PC-3 (cell line): ENCODE data around the gene SH3RF1. TPM values are rescaled to one million over a fixed set of nuclear protein-coding genes. Genes with fewer than 3 reads are reported as not detected.

ENCODE experiments used
- ATAC-seq: fragments of 200-7000 bp; cut with Tn5 transposase; 2 replicates; pipeline ENCODE4 v1.9.1; 2020; ENCODE audit warnings: mild to moderate bottlenecking, moderate library complexity
- BruUV-seq: library from RNA; stranded (reverse); fragments of 400-500 nt; replicated peaks from 2 replicates; lab custom pipeline; 2021; lab: Mats Ljungman, UMichigan
- CTCF ChIA-PET: fragments of 300-600 bp; sonication (Branson Sonifier 250); formaldehyde crosslinking; loops from one replicate; lab custom pipeline; 2022; ENCODE audit warnings: antibody characterized with exemption; lab: Charles Lee
- POLR2A ChIA-PET: fragments of 300-600 bp; sonication (Branson Sonifier 250); formaldehyde crosslinking; loops from one replicate; lab custom pipeline; 2022; ENCODE audit warnings: antibody characterized with exemption; ENCODE audit not compliant: unreplicated experiment; lab: Charles Lee
- DNase-seq: peaks from one replicate; pipeline ENCODE4 v3.0.0-alpha.2; 2015
- H2AFZ ChIP-seq: fragments of 300-600 bp; sonication (generic); 2 replicates; pipeline ENCODE4 v1.6.0; 2016; ENCODE audit warnings: antibody characterized with exemption, low read length
- H3F3A ChIP-seq: fragments of 300-600 bp; sonication (generic); one replicate; pipeline ENCODE4 v1.6.0; 2017; ENCODE audit warnings: antibody characterized with exemption, low read length, control low read depth, mild to moderate bottlenecking; ENCODE audit not compliant: unreplicated experiment
- H3K27ac ChIP-seq: fragments of 300-600 bp; sonication (generic); 2 replicates; pipeline ENCODE4 v1.5.1; 2016; ENCODE audit warnings: mild to moderate bottlenecking, low read length
- H3K27me3 ChIP-seq: fragments of 300-600 bp; sonication (generic); 2 replicates; pipeline ENCODE4 v1.6.1; 2016; ENCODE audit warnings: low read length, mixed read lengths
- H3K36me3 ChIP-seq: fragments of 300-600 bp; sonication (generic); 2 replicates; pipeline ENCODE4 v1.6.1; 2016; ENCODE audit warnings: low read depth, mixed run types, low read length, mixed read lengths
- H3K4me1 ChIP-seq: fragments of 300-600 bp; sonication (generic); 2 replicates; pipeline ENCODE4 v1.5.1; 2016; ENCODE audit warnings: low read length; ENCODE audit not compliant: insufficient read depth
- H3K4me2 ChIP-seq: fragments of 300-600 bp; sonication (generic); 2 replicates; pipeline ENCODE4 v1.6.0; 2016; ENCODE audit warnings: low read length
- H3K4me3 ChIP-seq: fragments of 300-600 bp; sonication (generic); 2 replicates; pipeline ENCODE4 v1.5.1; 2016; ENCODE audit warnings: mild to moderate bottlenecking, low read length, mixed read lengths
- H3K79me2 ChIP-seq: fragments of 300-600 bp; sonication (generic); 2 replicates; pipeline ENCODE4 v1.6.1; 2017; ENCODE audit warnings: low read length, mixed read lengths
- H3K9ac ChIP-seq: fragments of 300-600 bp; sonication (generic); 2 replicates; pipeline ENCODE4 v1.6.0; 2016; ENCODE audit warnings: mild to moderate bottlenecking, low read length
- H3K9me2 ChIP-seq: fragments of 300-600 bp; sonication (generic); replicated peaks from 2 replicates; pipeline ENCODE4 v1.6.1; 2016; ENCODE audit warnings: mixed run types, low read length, mixed read lengths
- H3K9me3 ChIP-seq: fragments of 300-600 bp; sonication (generic); 2 replicates; pipeline ENCODE4 v1.6.1; 2016; ENCODE audit warnings: low read length, mixed read lengths
- H4K20me1 ChIP-seq: fragments of 300-600 bp; sonication (generic); 2 replicates; pipeline ENCODE4 v1.6.1; 2016; ENCODE audit warnings: low read length, mixed read lengths
- EZH2 ChIP-seq: fragments of 300-600 bp; sonication (generic); IDR thresholded peaks from one replicate; pipeline ENCODE4 v1.6.1; 2017; ENCODE audit warnings: antibody characterized with exemption, mild to moderate bottlenecking, low read length; ENCODE audit not compliant: unreplicated experiment
- EZH2phosphoT487 ChIP-seq: fragments of 300-600 bp; sonication (generic); IDR thresholded peaks from 2 replicates; pipeline ENCODE4 v1.6.1; 2018; ENCODE audit warnings: mild to moderate bottlenecking, antibody characterized with exemption, low read length, borderline replicate concordance
- intact Hi-C: fragments of 100-400 bp; cut with micrococcal nuclease; formaldehyde crosslinking; loops from 2 replicates; pipeline ENCODE4 v1.9.0; 2023
- total RNA-seq: library from RNA; depleted of rRNA; stranded (reverse); fragments of >200 nt; gene quantifications from 2 replicates; pipeline ENCODE4 v1.2.3, GENCODE V29; 2014
- TF ChIP-seq, protein P1 (sequence below): fragments of 300-600 bp; sonication (generic); conservative IDR thresholded peaks from 2 replicates; pipeline ENCODE4 v1.5.1; 2017; ENCODE audit warnings: antibody characterized with exemption, low read depth, mild to moderate bottlenecking, low read length

Gene SH3RF1
- total RNA-seq, 1 experiment from 2014 or later = 21.0 TPM

DNA sequence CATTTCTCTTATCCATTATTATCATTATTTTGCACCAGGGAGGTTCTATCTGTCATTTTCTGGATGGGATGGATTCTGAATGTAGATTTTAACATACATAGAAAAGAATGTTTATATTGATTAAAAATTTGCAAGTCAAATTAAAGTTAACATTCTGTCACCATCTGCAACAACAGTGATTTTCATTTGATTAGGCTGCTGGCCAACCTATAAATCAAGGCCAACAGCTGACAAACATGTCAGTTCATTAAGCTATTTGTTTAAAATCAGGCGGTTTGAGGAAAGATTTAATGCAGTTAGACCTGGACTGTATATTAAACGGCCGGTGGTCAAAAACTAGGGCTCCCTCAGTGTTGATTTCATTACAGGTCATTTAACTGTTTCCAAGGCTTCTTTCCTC, 151.2 kb downstream of the SH3RF1 start:
- H3K27ac ChIP-seq = no peak overlapping the region
- no peak for ATAC-seq
- no peak overlapping the region for H3K4me3 ChIP-seq
- ChIA-PET CTCF (no interaction called here), POLR2A (no interaction called here)
- BruUV-seq = no TSS peak
- H3K9me2 ChIP-seq = no peaks in the 10 kb centered on the region
- no peak for TF ChIP-seq EZH2phosphoT487
- TF ChIP-seq, protein P1, sequence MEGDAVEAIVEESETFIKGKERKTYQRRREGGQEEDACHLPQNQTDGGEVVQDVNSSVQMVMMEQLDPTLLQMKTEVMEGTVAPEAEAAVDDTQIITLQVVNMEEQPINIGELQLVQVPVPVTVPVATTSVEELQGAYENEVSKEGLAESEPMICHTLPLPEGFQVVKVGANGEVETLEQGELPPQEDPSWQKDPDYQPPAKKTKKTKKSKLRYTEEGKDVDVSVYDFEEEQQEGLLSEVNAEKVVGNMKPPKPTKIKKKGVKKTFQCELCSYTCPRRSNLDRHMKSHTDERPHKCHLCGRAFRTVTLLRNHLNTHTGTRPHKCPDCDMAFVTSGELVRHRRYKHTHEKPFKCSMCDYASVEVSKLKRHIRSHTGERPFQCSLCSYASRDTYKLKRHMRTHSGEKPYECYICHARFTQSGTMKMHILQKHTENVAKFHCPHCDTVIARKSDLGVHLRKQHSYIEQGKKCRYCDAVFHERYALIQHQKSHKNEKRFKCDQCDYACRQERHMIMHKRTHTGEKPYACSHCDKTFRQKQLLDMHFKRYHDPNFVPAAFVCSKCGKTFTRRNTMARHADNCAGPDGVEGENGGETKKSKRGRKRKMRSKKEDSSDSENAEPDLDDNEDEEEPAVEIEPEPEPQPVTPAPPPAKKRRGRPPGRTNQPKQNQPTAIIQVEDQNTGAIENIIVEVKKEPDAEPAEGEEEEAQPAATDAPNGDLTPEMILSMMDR = no peak
- no peak for TF ChIP-seq EZH2
- no peaks in the 10 kb centered on the region for H3K9me3 ChIP-seq
- no peaks in the 10 kb centered on the region for H4K20me1 ChIP-seq
- no peak for DNase-seq
- intact Hi-C loops = loop anchor here (5.0 to 10.0 kb wide), 4 partner anchors 37 to 365 kb away; partner anchors contain the start of gene CBR4
- H3K79me2 ChIP-seq = peaks cover 3% of the 10 kb centered on the region; the same call in 1 of the 2 replicates
- H3K27me3 ChIP-seq = no peaks in the 10 kb centered on the region
- H2AFZ ChIP-seq = no peak overlapping the region
- H3K4me1 ChIP-seq = peaks cover 30% of the 10 kb centered on the region
- H3K4me2 ChIP-seq = no peak overlapping the region
- peaks cover 46% of the 10 kb centered on the region for H3K36me3 ChIP-seq
- peaks cover 7% of the 10 kb centered on the region for H3F3A ChIP-seq
- H3K9ac ChIP-seq = no peak overlapping the region

DNA sequence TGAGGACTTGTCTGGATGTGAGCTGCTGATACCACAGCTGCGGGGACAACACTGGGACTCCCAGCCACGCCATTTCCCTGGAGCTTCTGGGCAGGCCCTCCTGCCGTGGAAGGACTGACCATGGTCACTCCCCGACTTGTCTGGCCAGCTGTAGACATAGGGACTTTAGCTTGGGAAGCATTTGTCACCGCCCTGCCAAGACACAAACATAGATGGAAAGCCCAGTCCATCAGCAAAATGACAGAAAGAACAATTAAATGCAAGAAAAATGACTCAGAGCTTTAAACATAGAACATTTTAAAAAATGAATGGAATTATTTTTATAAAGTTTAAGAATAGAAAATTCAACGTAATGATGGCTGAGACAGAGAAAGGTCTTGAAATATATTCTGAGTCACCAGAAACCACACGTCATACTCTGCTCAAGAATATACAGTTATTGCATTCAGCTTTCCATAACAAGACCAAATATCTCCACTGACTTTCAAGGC, 153.1 kb downstream of the SH3RF1 start:
- no peaks in the 10 kb centered on the region for H3K9me2 ChIP-seq
- BruUV-seq = no TSS peak
- H3K4me1 ChIP-seq = peaks cover 30% of the 10 kb centered on the region
- no peaks in the 10 kb centered on the region for H4K20me1 ChIP-seq
- H3F3A ChIP-seq = peaks cover 7% of the 10 kb centered on the region
- peak overlapping the region; percentile 37; the same call in 1 of the 2 replicates for H3K27ac ChIP-seq
- CTCF ChIA-PET = no interaction called here
- POLR2A ChIA-PET = interaction anchor here (0.6 kb wide), 1 partner anchor 125 kb away, joined by 4 read pairs; no protein-coding TSS in a partner anchor
- no peak overlapping the region for H3K4me3 ChIP-seq
- H3K9ac ChIP-seq = no peak overlapping the region
- TF ChIP-seq EZH2 (no peak), EZH2phosphoT487 (no peak)
- TF ChIP-seq, protein P1 = no peak
- H2AFZ ChIP-seq = no peak overlapping the region
- DNase-seq = no peak
- intact Hi-C loops = loop anchor here (5.0 to 10.0 kb wide), 4 partner anchors 35 to 367 kb away; partner anchors contain the start of gene CBR4
- H3K9me3 ChIP-seq = no peaks in the 10 kb centered on the region
- ATAC-seq = no peak
- H3K36me3 ChIP-seq = peaks cover 49% of the 10 kb centered on the region
- no peaks in the 10 kb centered on the region for H3K27me3 ChIP-seq
- peaks cover 3% of the 10 kb centered on the region; the same call in 1 of the 2 replicates for H3K79me2 ChIP-seq
- no peak overlapping the region for H3K4me2 ChIP-seq

DNA sequence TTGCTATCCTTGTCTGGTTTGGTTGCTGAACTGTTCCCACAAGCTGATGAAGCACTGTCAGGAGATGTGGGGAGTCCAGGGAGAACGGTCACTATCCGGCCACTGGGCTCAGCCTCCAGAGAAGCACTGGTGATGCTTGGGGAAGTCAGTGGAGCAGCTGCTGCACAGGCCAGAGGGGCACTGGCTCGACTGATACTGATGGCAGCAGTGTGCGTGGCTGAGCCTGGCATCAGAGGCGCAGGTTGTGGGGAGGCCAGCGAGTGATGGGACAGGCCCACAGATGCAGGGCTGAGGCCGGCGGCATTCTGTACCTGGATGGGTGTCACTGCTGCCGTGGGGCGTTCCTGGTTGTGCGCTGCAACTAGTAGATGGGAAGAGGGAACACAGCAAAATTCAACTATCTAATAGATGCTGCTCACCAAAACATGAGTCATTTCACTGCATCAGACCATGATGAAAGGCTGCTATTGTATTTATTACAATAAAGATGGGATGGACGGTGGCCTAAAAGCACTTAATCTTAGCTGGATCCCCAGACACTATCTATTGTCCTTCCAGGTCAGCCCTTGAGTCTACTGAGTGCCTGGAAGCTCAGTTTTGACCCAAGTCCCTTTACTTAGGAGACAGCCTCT, 154.4 kb downstream of the SH3RF1 start:
- ATAC-seq (peak; percentile 36), DNase-seq (peak; percentile 46)
- ChIA-PET CTCF (interaction anchor here (1.0 kb wide), 1 partner anchor 166 kb away, joined by 3 read pairs; no protein-coding TSS in a partner anchor), POLR2A (interaction anchor here (0.6 to 0.7 kb wide), 2 partner anchors 106 to 139 kb away, joined by 10 to 12 read pairs; partner anchors contain the start of gene CBR4)
- intact Hi-C loops = loop anchor here (5.0 to 10.0 kb wide), 4 partner anchors 34 to 368 kb away; partner anchors contain the start of gene CBR4
- H3K9ac ChIP-seq = no peak overlapping the region
- peaks cover 7% of the 10 kb centered on the region for H3F3A ChIP-seq
- H3K27me3 ChIP-seq = no peaks in the 10 kb centered on the region
- peak overlapping the region; percentile 85 for H3K27ac ChIP-seq
- TF ChIP-seq EZH2 (no peak), EZH2phosphoT487 (no peak)
- TF ChIP-seq, protein P1 = no peak
- no TSS peak for BruUV-seq
- H3K36me3 ChIP-seq = peaks cover 48% of the 10 kb centered on the region
- H4K20me1 ChIP-seq = no peaks in the 10 kb centered on the region
- H3K9me3 ChIP-seq = no peaks in the 10 kb centered on the region
- peak overlapping the region; percentile 41 for H3K4me2 ChIP-seq
- peaks cover 30% of the 10 kb centered on the region for H3K4me1 ChIP-seq
- H3K79me2 ChIP-seq = peaks cover 3% of the 10 kb centered on the region; the same call in 1 of the 2 replicates
- no peak overlapping the region for H2AFZ ChIP-seq
- H3K9me2 ChIP-seq = no peaks in the 10 kb centered on the region
- H3K4me3 ChIP-seq = no peak overlapping the region
